ENCODE data around the gene PLCXD3.

- TF ChIP-seq CTCF (IDR thresholded peaks at IDR 0.05) (no peak), POLR2AphosphoS5 (IDR thresholded peaks at IDR 0.05; ENCODE audit: insufficient read depth in 1 of 2, low read depth in 1 of 2) (no peak)
Measured at GRCh38 chr5:41415242-41415641, 95.2 kb downstream of the PLCXD3 start.
